Adrenal gland (tissue), 12 donors: ENCODE results near the gene CEACAM19. TPM values are rescaled to one million over a fixed set of nuclear protein-coding genes. Genes with fewer than 3 reads are reported as not detected.

Source experiments
- DNase-seq, 7 donors: peaks; one replicate each; pipeline ENCODE4 v3.0.0-alpha.2; 2019 to 2020
- H3K27ac ChIP-seq, 5 donors: fragments of 200-600 bp; sonication (generic) in 4 of 5; 1 replicate in 3 of 5; 2 replicates in 2 of 5; pipeline versions ENCODE4 v1.5.1 to v1.8.0; 2016 to 2020; ENCODE audit warnings: mild to moderate bottlenecking in 1 of 5
- H3K27me3 ChIP-seq: fragments of 200-600 bp; 2 replicates; pipeline ENCODE4 v1.8.0; 2021
- H3K36me3 ChIP-seq, 2 donors: fragments of 200-600 bp; replicated peaks in 1 of 2; 1 replicate in 1 of 2; 2 replicates in 1 of 2; pipeline versions ENCODE4 v1.5.1 to v1.8.0; 2018 to 2022
- H3K4me1 ChIP-seq, 2 donors: fragments of 200-600 bp; replicated peaks in 1 of 2; 1 replicate in 1 of 2; 2 replicates in 1 of 2; pipeline versions ENCODE4 v1.5.1 to v1.8.0; 2018 to 2021
- H3K4me3 ChIP-seq, 4 donors: fragments of 200-600 bp; sonication (generic) in 3 of 4; one replicate each; pipeline ENCODE4 v1.5.1; 2016 to 2018
- H3K9me3 ChIP-seq, 3 donors: fragments of 200-600 bp; sonication (generic) in 1 of 3; replicated peaks in 1 of 3; 1 replicate in 2 of 3; 2 replicates in 1 of 3; pipeline versions ENCODE4 v1.5.1 to v1.8.0; 2016 to 2021
- CTCF ChIP-seq, 6 experiments: fragments of 450-650 bp in 4 of 6; fragments of 200-600 bp in 2 of 6; sonication (generic) in 1 of 6; IDR thresholded peaks; 1 replicate in 5 of 6; 2 replicates in 1 of 6; pipeline versions ENCODE4 v1.5.1 to v1.8.0; 2016 to 2021; ENCODE audit warnings: antibody characterized with exemption in 6 of 6, mild to moderate bottlenecking in 2 of 6, moderate library complexity in 1 of 6
- POLR2A ChIP-seq, 2 donors: fragments of 450-650 bp; IDR thresholded peaks; one replicate each; pipeline ENCODE4 v1.6.1; 2017; ENCODE audit warnings: antibody characterized with exemption in 2 of 2, mild to moderate bottlenecking in 2 of 2, moderate library complexity in 1 of 2
- WGBS, 4 donors: extraction: QIAGEN DNeasy Blood & Tissue Kit in 2 of 4; methylation state at CpG; one replicate each; pipeline versions ENCODE4 v1.1.5 to v1.1.7; 2013 to 2017; 5-methylcytosine and 5-hydroxymethylcytosine counted together
- intact Hi-C, 2 donors: fragments of 100-400 bp; cut with DNase I; formaldehyde crosslinking; loops; one replicate each; pipeline versions ENCODE4 v1.14.1 to v1.15.0; 2022 to 2023
- polyA plus RNA-seq, 3 donors: library from polyadenylated mRNA; stranded (reverse); fragments of 200-250 nt in 2 of 3; fragments of 350-450 nt in 1 of 3; fragmentation: Illumina TruSeq in 1 of 3; extraction: RNeasy Lipid Tissue Mini Kit (QIAGEN cat#74804) in 1 of 3; gene quantifications; one replicate each; pipeline ENCODE4 v1.2.3, GENCODE V29; 2013 to 2014
- total RNA-seq, 9 donors: library from RNA; depleted of rRNA in 4 of 9; stranded (reverse); fragments of >200 nt in 4 of 9; fragments of 120-200 nt in 1 of 9; fragmentation: NEBNext Ultra II Directional in 1 of 9; extraction: Animal tissue kit (Norgen Biotek cat#: 25700) in 1 of 9; gene quantifications; one replicate each; pipeline versions ENCODE4 v1.1.0 to v1.2.4, GENCODE V29; 2013 to 2023
- donor health status: healthy with polysubstance abuse.
- donor health status: Bipolar disorder and iron deficiency.
- donor health status: DM: yes; HTN: yes; CAD: no.
- donor health status: DM: no; HTN: no; CAD: no.
- donor health status: DM: no; HTN: no; CAD: no.
- donor health status: DM: yes; HTN: yes; CAD: no.

CEACAM19 gene
- total and polyA plus RNA-seq, 12 donors = 1.6 to 38.2 (median 3.4) TPM

- Histone ChIP-seq H3K4me1 (peaks cover 7 to 8% of the 10 kb centered on the region in 2 donors), H3K4me3 (no peak overlapping the region), H3K9me3 (no peaks in the 10 kb centered on the region), H3K27me3 (no peaks in the 10 kb centered on the region), H3K36me3 (no peaks in the 10 kb centered on the region), H3K27ac (no peak overlapping the region)
- intact Hi-C loops = no loop called here
- TF ChIP-seq POLR2A (IDR thresholded peaks at IDR 0.05) (no peak), CTCF (IDR thresholded peaks at IDR 0.05) (no peak)
- 75 to 82% (median 80%) methylated on average over 17 to 22 of the region's 22 CpGs for WGBS, 4 donors
- DNase-seq = no peak
These were observed 25.8 kb downstream of the CEACAM19 start for GRCh38 chr19:44696939-44697669.

- Histone ChIP-seq H3K36me3 (no peaks in the 10 kb centered on the region), H3K4me3 (no peak overlapping the region), H3K27me3 (no peaks in the 10 kb centered on the region), H3K27ac (no peak overlapping the region), H3K4me1 (peaks cover 2% of the 10 kb centered on the region in 2 donors), H3K9me3 (no peaks in the 10 kb centered on the region)
- intact Hi-C loops = no loop called here
- 84 to 89% (median 86%) methylated on average over 4 of the region's 4 CpGs for WGBS, 4 donors
- TF ChIP-seq POLR2A (IDR thresholded peaks at IDR 0.05) (no peak), CTCF (IDR thresholded peaks at IDR 0.05) (no peak)
- no peak for DNase-seq
These were observed 26.4 kb downstream of the CEACAM19 start for GRCh38 chr19:44697670-44698034.

- H3K4me3 ChIP-seq = no peak within 1 kb of the TSS
- whole genome bisulfite sequencing, 4 donors = 84 to 89% (median 86%) methylated on average over 9 to 13 of the region's 13 CpGs
- no peak for DNase-seq
- no peaks in the 10 kb centered on the region for H3K9me3 ChIP-seq
- H3K4me1 ChIP-seq = no peaks in the 10 kb centered on the region
- H3K27ac ChIP-seq = no peak within 1 kb of the TSS
- H3K36me3 ChIP-seq = no peaks in the 10 kb centered on the region
- H3K27me3 ChIP-seq = no peaks in the 10 kb centered on the region
- intact Hi-C loops = no loop called here
- TF ChIP-seq POLR2A (IDR thresholded peaks at IDR 0.05) (no peak), CTCF (IDR thresholded peaks at IDR 0.05) (no peak)
These were observed 27.4 kb downstream of the CEACAM19 start, which contains the start of gene CEACAM16 for GRCh38 chr19:44698492-44699201. TSS of gene CEACAM16 (plus strand) at chr19:44699151. CDS start at chr19:44701457, 2,306 bp downstream.

GRCh38 chr19:44700547-44700946, 29.3 kb downstream of the CEACAM19 start:
- no peak for DNase-seq
- Histone ChIP-seq H3K9me3 (no peaks in the 10 kb centered on the region), H3K27me3 (no peaks in the 10 kb centered on the region), H3K4me3 (no peak overlapping the region), H3K27ac (no peak overlapping the region), H3K4me1 (no peaks in the 10 kb centered on the region), H3K36me3 (no peaks in the 10 kb centered on the region)
- intact Hi-C loops = no loop called here
- TF ChIP-seq CTCF (IDR thresholded peaks at IDR 0.05) (no peak), POLR2A (IDR thresholded peaks at IDR 0.05) (no peak)
- 88 to 93% (median 91%) methylated on average over 4 to 5 of the region's 5 CpGs for WGBS, 4 donors
